ENCODE data around the gene RASL10A. TPM values are rescaled to one million over a fixed set of nuclear protein-coding genes. Genes with fewer than 3 reads are reported as not detected.
A peak's percentile ranks its signal among the peaks of the same experiment; 100 is the strongest.
"Not testable (repeated sequence)": the region's sequence is repeated elsewhere in the genome, so short reads cannot be mapped to it uniquely, and the experiment has no call there.

The RASL10A gene, protein sequence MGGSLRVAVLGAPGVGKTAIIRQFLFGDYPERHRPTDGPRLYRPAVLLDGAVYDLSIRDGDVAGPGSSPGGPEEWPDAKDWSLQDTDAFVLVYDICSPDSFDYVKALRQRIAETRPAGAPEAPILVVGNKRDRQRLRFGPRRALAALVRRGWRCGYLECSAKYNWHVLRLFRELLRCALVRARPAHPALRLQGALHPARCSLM
- polyA plus RNA-seq (ENCODE audit: insufficient read length in 10 of 10): 1 to 10 TPM; 1.2 to 3.1 (median 2.3) TPM
- long read RNA-seq, donor 1, partial matches to known transcripts: 0 of 1 reads
- long read RNA-seq, donor 1, other reads (novel, unspliced or antisense): 0 of 1 reads
- long read RNA-seq, donor 2, partial matches to known transcripts: 0 of 1 reads
- long read RNA-seq, donor 2, other reads (novel, unspliced or antisense): 0 of 1 reads
- long read RNA-seq, donor 3: 0 reads
- long read RNA-seq, donor 4, partial matches to known transcripts: 0 of 2 reads
- long read RNA-seq, donor 4, other reads (novel, unspliced or antisense): 0 of 2 reads
- long read RNA-seq, donor 5, partial matches to known transcripts: 0 of 3 reads
- long read RNA-seq, donor 5, other reads (novel, unspliced or antisense): 0 of 3 reads
- long read RNA-seq, donor 6, partial matches to known transcripts: 0 of 5 reads
- long read RNA-seq, donor 6, other reads (novel, unspliced or antisense): 0 of 5 reads
- long read RNA-seq, donor 7, partial matches to known transcripts: 0 of 2 reads
- long read RNA-seq, donor 7, other reads (novel, unspliced or antisense): 0 of 2 reads
- long read RNA-seq, donor 8, partial matches to known transcripts: 0 of 1 reads
- long read RNA-seq, donor 8, other reads (novel, unspliced or antisense): 0 of 1 reads
- long read RNA-seq, donor 9, partial matches to known transcripts: 0 of 1 reads
- long read RNA-seq, donor 9, other reads (novel, unspliced or antisense): 0 of 1 reads

DNA sequence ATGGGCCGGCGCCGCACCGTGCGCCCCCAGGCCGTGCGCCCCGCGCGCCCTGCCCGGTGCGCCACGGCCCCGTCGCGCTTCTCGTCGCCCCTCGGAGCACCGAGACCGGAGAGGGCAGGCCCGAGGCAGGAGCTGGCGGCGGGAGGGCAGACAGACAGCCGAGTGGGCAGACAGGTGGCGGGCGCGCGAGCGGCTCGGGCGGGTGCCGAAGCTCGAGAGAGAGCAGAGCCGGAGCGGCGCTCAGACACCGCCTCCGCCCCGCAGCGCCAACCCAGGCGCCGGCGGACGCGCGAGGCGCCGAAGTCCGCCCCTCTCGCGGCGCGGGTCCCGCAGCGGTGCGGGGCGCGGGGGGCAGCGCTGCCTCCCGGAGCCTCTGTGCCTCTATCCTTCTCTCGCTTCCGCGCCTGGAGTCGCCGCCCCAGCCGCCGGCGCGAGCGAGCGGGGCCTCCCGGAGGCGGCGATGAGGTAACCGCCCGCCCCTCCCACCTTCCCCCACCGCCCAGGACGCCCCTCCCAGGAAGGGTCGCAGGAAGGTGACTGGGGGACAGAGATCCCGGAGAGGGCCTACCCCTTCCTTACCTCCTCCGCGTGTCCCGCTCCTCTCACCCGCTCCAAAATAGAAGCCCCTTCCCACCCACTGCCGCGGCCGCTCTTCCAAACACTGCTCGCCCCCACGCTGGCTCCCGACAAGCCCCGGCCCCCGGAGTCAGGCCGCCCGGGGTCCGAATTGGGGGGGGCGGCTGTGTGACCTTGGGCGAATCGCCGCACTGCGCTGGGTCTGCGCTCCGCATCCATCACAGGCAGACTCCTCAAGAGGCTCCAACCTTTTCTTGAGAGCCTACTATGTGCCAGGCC is at the start of gene RASL10A:
Gene RASL10A (minus strand): TSS at position 412 of the 855 bp plus-strand sequence. CDS start 451 bp downstream, outside the sequence.
- peak in 1 of 3 donors; percentile 66 for DNase-seq

GRCh38 chr22:29359469-29359868 is 44.0 kb upstream of the RASL10A start:
- peak; percentile 47 to 77 (median 53) for DNase-seq

DNA sequence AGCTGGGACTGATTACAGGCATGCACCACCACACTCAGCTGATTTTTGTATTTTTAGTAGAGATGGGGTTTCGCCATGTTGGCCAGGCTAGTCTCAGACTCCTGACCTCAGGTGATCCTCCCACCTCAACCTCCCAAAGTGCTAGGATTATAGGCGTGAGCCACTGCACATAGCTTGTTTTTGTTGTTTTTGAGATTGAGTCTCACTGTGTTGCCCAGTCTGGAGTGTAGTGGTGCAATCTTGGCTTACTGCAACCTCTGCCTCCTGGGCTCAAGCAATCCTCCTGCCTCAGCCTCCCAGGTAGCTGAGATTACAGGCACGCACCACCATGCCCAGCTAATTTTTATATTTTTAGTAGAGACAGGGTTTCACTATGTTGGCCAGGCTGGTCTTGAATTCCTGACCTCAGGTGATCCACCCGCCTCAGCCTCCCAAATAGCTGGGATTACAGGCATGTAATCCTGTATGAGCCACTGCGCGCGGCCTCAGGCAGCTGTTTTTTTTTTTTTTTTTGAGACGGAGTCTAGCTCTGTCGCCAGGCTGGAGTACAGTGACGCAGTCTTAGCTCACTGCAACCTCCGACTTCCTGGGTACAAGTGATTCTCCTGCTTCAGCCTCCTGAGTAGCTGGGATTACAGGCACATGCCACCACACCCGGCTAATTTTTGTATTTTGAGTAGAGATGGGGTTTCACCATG is 41.8 kb upstream of the RASL10A start:
- DNase-seq: not testable (repeated sequence)

DNA sequence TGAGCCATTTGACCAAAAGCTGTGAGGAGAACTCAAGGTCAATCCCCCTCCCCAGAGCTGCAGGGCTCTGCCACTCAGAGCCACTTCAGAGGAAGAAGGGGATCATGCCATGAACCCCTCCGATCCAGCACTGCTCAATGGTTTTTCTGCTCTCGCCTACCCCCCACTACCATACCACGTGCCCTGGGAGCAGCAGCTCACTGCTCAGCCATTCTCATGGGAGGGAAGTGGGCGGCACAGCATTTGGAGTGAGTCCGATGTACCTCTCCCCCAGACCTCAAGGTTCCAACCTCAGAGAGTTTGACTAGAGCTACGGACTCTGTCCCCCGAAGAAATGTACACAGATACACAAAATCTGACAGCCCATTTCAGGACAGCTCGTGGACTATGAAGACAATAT is 38.4 kb upstream of the RASL10A start:
- no peak for DNase-seq

GRCh38 chr22:29353286-29353685 is 37.8 kb upstream of the RASL10A start:
- DNase-seq: no peak

GRCh38 chr22:29352778-29353177 is 37.3 kb upstream of the RASL10A start:
- DNase-seq: no peak

GRCh38 chr22:29351891-29352290 is 36.4 kb upstream of the RASL10A start:
- no peak for DNase-seq

DNA sequence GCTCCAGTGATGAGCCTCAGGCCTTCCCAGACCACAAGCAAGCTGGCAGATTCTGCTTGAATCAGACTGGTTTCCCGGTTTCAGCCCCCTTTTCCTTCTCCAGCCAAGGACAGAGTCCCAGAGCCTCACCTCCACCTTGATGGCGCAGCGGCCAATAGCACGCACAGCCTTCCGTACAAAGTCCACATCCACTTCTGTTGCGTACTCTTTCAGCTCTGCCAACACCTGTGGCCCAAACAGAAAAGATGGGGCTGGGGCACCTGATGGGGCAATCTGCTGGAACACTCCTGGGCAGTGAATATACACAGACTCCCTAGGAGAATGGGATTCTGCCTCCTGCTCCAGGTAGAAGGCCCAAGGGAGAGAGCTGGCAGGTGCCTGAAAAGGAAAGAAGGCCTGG is 35.5 kb upstream of the RASL10A start:
- no peak for DNase-seq

DNA sequence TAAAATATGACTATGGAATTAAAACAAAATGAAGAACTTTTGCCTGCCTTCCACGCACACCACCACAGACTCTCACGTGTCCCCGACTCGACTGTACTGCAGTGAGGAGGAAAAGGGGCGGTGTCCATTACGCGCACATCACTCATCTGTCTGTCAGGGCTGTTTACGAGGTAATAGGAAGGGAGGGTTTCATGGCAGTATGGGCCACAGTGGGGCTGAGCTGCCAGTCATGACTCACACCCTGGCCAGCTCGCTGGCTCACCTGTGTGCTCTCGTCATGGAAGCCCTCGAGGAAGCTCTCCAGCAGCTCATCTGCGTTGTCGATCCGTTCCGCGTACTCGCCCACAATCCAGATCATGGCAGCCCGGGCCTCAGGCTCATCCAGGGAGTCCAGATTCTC is 33.5 kb upstream of the RASL10A start:
- DNase-seq: no peak

DNA sequence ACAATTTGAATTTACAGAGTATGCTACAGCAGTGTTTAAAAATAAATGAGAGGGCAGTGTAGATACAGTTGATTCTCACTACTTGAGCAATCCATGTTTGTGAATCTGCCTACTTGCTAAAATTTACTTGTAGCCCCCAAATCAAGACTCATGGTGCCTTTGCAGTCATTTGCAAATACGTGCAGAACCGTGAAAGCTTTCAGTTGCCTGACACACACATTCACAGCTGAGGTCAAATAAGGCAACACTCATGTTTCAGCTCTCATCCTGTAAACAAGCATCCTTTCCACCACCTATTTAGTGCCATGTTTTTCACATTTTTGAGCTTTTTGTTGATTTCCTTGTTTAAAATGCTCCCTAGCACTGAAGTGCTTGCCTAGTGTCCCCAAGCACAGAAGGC is 32.5 kb upstream of the RASL10A start:
- no peak for DNase-seq

DNA sequence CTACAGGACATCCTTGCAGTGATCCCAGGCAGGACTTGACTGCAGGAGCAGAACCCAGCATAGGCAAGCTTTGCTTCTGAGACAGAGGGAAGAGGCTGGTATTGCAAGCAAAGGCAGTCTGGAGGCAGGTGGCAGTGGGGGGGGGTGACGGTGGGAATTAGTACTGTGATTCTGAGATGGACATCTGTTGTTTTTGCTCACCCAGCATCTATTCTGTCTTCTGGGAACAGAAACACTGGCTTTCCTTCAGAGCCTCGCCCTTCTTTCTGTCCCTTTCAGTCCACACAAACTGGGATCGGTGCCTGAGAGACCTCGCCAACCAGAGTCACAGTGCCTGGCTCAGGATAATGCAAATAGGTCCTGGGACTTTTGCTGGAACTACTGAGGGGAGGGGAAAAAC is 31.2 kb upstream of the RASL10A start:
- DNase-seq: no peak

DNA sequence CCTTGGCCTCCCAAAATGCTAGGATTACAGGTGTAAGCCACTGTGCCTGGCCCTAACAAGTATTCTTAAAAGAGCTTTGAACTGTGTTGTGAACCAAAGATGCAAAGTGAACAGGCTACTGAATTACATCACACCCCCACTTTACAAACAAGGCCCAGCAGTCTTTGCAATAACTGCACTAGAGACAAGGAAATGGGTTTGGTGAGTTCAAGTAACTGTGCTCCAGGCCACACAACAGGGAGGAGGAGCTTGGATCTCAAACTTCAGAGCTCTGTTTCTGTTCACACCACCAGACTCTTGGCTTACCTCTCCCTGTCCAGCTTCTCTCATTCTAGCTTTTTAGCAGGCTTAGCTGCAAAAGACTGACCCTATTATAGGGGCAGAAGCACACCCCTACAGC is 30.4 kb upstream of the RASL10A start:
- no peak for DNase-seq

GRCh38 chr22:29344889-29345288 is 29.4 kb upstream of the RASL10A start:
- DNase-seq: not testable (repeated sequence)

DNA sequence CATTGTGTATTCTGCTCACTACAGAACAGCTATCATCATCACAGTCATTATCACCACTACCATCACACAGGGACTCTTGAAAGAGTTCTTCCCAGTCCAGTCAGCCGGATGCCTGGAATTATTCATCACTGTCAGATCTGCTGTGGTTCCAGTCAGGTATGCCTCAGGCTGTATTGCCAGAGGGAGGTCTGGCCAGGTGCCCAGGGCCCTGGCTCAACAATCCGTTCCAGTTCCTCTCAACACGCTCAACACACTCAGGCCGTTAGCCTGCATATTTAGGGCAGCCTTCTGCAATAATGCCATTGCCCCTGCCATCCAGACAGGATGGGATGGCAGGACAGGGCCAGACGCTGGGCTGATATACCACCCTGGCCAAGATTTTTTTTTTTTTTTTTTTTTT is 28.6 kb upstream of the RASL10A start:
- DNase-seq: peak; percentile 59 to 84 (median 71)

DNA sequence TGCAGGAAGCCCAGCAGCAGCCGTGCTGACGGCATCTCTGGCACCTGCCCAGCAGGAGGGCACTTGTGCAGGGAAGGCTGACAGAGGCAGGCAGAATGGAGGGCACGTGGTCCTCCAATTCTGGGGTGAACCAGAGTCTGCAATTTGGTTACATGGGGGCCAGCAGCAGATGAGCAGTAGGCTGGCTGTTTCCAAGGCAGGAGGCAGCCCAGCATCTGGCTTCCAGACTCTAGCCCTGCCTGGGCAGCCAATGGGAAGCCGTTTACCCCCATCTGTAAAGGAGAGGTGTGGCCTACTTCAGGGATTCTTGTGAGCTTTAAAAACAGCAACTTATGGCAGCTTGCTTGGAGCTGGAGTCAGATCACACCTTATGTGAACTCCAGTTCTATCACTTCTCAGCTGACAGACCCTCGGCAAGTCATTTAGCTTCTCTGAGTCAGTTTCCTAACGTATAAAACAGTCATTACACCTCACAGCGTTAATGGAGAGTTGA is 27.9 kb upstream of the RASL10A start:
- no peak for DNase-seq

- DNase-seq: no peak
These were observed 27.2 kb upstream of the RASL10A start for GRCh38 chr22:29342577-29343312.

DNA sequence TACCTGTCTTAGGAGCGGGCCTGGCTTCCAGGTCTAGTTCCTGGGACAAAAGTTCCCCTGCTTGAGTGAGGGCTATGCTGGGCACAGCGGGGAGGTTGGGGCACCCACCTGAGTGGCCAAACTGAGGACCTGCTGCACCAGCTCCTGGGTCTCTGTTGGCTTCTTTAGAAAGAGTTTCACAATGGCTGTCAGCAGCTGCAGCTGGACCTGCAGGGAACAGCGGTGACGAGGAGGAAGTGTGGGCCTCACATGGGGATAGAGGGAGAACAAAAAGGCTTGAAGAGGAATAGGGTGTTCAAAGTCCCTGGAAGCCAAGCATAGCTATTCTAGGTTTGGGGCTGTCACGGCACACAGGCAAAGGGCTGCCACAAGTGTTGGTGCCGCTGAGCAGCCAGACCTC is 26.7 kb upstream of the RASL10A start:
- no peak for DNase-seq

GRCh38 chr22:29341849-29342127 is 26.3 kb upstream of the RASL10A start:
- no peak for DNase-seq

GRCh38 chr22:29341056-29341848 is 25.8 kb upstream of the RASL10A start:
- no peak for DNase-seq

DNA sequence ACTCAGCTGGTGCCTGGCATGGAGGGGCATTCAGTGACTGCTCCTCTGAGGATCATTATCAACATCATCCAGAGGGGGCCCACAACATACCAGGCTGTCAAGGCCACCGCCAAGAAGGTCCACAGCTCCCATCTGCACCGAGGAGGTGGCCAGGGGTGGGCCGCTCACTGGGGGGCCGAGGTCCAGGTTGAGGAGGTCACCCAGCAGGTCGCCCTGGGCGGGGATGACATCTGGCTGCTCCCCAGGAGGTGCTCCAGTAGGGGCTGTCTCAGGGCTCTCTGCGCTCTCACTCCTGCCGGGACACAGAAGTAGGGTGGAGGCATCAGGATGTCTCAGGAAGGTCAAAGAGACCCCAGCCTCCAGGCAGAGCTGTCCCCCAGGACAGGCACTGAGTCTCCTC is 25.1 kb upstream of the RASL10A start:
- no peak for DNase-seq

Measured in muscle of back (tissue), 13 donors.